OCI-LY7 (cell line): Measurements from ENCODE around the gene BPIFB4.

Source experiments
- CTCF ChIP-seq: fragments of 200-600 bp; sonication (generic); conservative IDR thresholded peaks from 2 replicates; pipeline ENCODE4 v1.5.1; 2014; ENCODE audit warnings: mild to moderate bottlenecking, antibody characterized with exemption, low read length, moderate library complexity, mixed read lengths
- EZH2phosphoT487 ChIP-seq: fragments of 200-600 bp; sonication (generic); IDR thresholded peaks from 2 replicates; pipeline ENCODE4 v1.6.1; 2018; ENCODE audit warnings: low read depth, borderline replicate concordance, mild to moderate bottlenecking, mixed run types, antibody characterized with exemption, low read length, moderate library complexity, mixed read lengths

GRCh38 chr20:33083544-33084340 is 4.3 kb downstream of the BPIFB4 start:
- no peak for TF ChIP-seq CTCF
- no peak for TF ChIP-seq EZH2phosphoT487
